ENCODE data around the gene GNAI1. TPM values are rescaled to one million over a fixed set of nuclear protein-coding genes. Genes with fewer than 3 reads are reported as not detected.

GNAI1 gene
- total and polyA plus RNA-seq, 4 donors, result 8.9 to 38.7 (median 20.9) TPM

DNA sequence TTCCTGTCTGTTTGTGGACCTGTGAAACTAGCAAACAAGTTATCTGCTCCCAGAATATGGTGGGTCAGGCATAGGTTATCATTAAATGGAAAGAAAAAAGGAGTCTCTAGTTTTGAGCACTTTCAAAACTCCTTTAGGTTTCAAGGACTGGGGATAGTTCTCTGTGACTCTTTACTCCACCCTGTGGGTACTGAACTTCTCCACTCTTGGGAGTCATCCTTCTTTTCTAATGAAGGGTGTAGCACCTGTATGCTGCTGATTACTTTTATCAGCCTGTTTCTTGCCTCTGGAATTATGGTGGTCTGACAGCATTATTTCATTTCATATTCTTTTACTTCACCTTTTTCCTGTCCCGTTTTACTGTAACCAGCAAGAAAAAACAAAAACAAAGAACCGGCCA, 6.7 kb downstream of the GNAI1 start:
- 95% methylated on average over 2 of the region's 2 CpGs for WGBS
- no peak for DNase-seq (ENCODE audit: low spot score)
- Histone ChIP-seq H3K36me3 (ENCODE audit: control insufficient read depth in 4 of 4, insufficient read depth in 3 of 4, low read depth in 1 of 4, low read length in 3 of 4) (no peaks in the 10 kb centered on the region), H3K9ac (ENCODE audit: low read depth in 1 of 2, low read length in 2 of 2) (no peak overlapping the region), H3K4me1 (ENCODE audit: control insufficient read depth in 4 of 4, insufficient read depth in 4 of 4, low read length in 3 of 4) (peaks cover 11 to 38% (median 33%) of the 10 kb centered on the region in 4 donors), H3K9me3 (ENCODE audit: control insufficient read depth in 4 of 4, low read length in 3 of 4) (no peaks in the 10 kb centered on the region), H3K27ac (ENCODE audit: low read depth in 1 of 2, low read length in 2 of 2) (no peak overlapping the region), H3K27me3 (ENCODE audit: control insufficient read depth in 4 of 4, insufficient read depth in 4 of 4, low read length in 3 of 4) (no peaks in the 10 kb centered on the region), H3K4me3 (ENCODE audit: low read depth in 1 of 3, low read length in 3 of 3) (no peak overlapping the region)
- TF ChIP-seq, protein P1, sequence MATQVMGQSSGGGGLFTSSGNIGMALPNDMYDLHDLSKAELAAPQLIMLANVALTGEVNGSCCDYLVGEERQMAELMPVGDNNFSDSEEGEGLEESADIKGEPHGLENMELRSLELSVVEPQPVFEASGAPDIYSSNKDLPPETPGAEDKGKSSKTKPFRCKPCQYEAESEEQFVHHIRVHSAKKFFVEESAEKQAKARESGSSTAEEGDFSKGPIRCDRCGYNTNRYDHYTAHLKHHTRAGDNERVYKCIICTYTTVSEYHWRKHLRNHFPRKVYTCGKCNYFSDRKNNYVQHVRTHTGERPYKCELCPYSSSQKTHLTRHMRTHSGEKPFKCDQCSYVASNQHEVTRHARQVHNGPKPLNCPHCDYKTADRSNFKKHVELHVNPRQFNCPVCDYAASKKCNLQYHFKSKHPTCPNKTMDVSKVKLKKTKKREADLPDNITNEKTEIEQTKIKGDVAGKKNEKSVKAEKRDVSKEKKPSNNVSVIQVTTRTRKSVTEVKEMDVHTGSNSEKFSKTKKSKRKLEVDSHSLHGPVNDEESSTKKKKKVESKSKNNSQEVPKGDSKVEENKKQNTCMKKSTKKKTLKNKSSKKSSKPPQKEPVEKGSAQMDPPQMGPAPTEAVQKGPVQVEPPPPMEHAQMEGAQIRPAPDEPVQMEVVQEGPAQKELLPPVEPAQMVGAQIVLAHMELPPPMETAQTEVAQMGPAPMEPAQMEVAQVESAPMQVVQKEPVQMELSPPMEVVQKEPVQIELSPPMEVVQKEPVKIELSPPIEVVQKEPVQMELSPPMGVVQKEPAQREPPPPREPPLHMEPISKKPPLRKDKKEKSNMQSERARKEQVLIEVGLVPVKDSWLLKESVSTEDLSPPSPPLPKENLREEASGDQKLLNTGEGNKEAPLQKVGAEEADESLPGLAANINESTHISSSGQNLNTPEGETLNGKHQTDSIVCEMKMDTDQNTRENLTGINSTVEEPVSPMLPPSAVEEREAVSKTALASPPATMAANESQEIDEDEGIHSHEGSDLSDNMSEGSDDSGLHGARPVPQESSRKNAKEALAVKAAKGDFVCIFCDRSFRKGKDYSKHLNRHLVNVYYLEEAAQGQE (IDR thresholded peaks at IDR 0.05), result no peak
- TF ChIP-seq FOXA2 (IDR thresholded peaks at IDR 0.05) (no peak), HNF4A (conservative IDR thresholded peaks at IDR 0.05) (no peak), HNF4G (IDR thresholded peaks at IDR 0.05) (no peak), FOXA1 (IDR thresholded peaks at IDR 0.05) (no peak), NR2F2 (IDR thresholded peaks at IDR 0.05) (no peak), GABPA (IDR thresholded peaks at IDR 0.05 in 1 of 2, conservative IDR thresholded peaks at IDR 0.05 in 1 of 2) (no peak), JUND (IDR thresholded peaks at IDR 0.05) (no peak), EGR1 (IDR thresholded peaks at IDR 0.05; ENCODE audit: low read depth in 2 of 2) (no peak), SP1 (IDR thresholded peaks at IDR 0.05) (no peak), RXRA (IDR thresholded peaks at IDR 0.05) (no peak), YY1 (IDR thresholded peaks at IDR 0.05) (no peak)
- TF ChIP-seq, protein P2, sequence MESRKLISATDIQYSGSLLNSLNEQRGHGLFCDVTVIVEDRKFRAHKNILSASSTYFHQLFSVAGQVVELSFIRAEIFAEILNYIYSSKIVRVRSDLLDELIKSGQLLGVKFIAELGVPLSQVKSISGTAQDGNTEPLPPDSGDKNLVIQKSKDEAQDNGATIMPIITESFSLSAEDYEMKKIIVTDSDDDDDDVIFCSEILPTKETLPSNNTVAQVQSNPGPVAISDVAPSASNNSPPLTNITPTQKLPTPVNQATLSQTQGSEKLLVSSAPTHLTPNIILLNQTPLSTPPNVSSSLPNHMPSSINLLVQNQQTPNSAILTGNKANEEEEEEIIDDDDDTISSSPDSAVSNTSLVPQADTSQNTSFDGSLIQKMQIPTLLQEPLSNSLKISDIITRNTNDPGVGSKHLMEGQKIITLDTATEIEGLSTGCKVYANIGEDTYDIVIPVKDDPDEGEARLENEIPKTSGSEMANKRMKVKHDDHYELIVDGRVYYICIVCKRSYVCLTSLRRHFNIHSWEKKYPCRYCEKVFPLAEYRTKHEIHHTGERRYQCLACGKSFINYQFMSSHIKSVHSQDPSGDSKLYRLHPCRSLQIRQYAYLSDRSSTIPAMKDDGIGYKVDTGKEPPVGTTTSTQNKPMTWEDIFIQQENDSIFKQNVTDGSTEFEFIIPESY (IDR thresholded peaks at IDR 0.05), result no peak
- TF ChIP-seq, protein P3, sequence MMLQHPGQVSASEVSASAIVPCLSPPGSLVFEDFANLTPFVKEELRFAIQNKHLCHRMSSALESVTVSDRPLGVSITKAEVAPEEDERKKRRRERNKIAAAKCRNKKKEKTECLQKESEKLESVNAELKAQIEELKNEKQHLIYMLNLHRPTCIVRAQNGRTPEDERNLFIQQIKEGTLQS (IDR thresholded peaks at IDR 0.05), result no peak
- TF ChIP-seq, protein P4, sequence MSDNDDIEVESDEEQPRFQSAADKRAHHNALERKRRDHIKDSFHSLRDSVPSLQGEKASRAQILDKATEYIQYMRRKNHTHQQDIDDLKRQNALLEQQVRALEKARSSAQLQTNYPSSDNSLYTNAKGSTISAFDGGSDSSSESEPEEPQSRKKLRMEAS (IDR thresholded peaks at IDR 0.05), result no peak

DNA sequence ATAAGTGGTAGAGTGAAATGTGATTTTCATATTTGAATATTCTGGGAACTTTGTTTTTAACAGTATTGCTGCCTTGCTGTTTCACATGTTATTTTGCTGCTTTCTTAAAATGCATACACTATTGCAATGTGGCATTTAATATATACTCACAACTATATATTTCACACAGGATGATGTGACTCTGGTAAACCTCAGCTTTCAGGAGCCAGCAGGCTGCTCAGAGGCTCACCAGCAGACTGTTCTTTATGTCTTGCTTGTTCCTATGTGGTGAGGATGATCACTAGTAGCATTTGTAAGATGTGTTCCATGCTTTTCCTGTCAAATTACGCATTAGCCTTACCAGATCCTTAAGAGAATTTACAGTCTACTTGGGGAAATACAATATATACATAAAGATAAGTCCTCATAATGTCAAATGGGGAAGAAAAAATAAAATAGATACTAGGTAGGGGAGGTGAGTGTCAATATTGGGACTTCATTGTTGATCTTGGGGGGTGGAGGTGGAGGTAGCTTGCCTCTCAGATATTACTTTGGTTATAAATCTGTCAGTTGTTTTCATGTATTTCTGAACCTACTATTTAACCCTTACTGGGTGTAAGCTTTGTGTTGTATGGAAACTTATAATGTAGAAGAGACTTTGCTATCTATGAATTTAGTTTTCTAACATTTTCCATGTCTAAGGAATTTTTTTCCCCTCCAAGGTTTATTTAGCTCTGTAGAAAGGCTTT, 8.4 kb downstream of the GNAI1 start:
- H3K9me3 ChIP-seq (ENCODE audit: control insufficient read depth in 4 of 4, low read length in 3 of 4), result no peaks in the 10 kb centered on the region
- no peak overlapping the region for H3K4me3 ChIP-seq (ENCODE audit: low read depth in 1 of 3, low read length in 3 of 3)
- H3K27ac ChIP-seq (ENCODE audit: low read depth in 1 of 2, low read length in 2 of 2), result no peak overlapping the region
- no peak for DNase-seq (ENCODE audit: low spot score)
- H3K4me1 ChIP-seq (ENCODE audit: control insufficient read depth in 4 of 4, insufficient read depth in 4 of 4, low read length in 3 of 4), result peaks cover 5 to 30% (median 26%) of the 10 kb centered on the region in 4 donors
- H3K36me3 ChIP-seq (ENCODE audit: control insufficient read depth in 4 of 4, insufficient read depth in 3 of 4, low read depth in 1 of 4, low read length in 3 of 4), result no peaks in the 10 kb centered on the region
- no peaks in the 10 kb centered on the region for H3K27me3 ChIP-seq (ENCODE audit: control insufficient read depth in 4 of 4, insufficient read depth in 4 of 4, low read length in 3 of 4)
- no peak overlapping the region for H3K9ac ChIP-seq (ENCODE audit: low read depth in 1 of 2, low read length in 2 of 2)
- 81% methylated on average over 1 of the region's 1 CpG for WGBS
- no peak for TF ChIP-seq SP1 (IDR thresholded peaks at IDR 0.05)
- no peak for TF ChIP-seq NR2F2 (IDR thresholded peaks at IDR 0.05)
- TF ChIP-seq, protein P5, sequence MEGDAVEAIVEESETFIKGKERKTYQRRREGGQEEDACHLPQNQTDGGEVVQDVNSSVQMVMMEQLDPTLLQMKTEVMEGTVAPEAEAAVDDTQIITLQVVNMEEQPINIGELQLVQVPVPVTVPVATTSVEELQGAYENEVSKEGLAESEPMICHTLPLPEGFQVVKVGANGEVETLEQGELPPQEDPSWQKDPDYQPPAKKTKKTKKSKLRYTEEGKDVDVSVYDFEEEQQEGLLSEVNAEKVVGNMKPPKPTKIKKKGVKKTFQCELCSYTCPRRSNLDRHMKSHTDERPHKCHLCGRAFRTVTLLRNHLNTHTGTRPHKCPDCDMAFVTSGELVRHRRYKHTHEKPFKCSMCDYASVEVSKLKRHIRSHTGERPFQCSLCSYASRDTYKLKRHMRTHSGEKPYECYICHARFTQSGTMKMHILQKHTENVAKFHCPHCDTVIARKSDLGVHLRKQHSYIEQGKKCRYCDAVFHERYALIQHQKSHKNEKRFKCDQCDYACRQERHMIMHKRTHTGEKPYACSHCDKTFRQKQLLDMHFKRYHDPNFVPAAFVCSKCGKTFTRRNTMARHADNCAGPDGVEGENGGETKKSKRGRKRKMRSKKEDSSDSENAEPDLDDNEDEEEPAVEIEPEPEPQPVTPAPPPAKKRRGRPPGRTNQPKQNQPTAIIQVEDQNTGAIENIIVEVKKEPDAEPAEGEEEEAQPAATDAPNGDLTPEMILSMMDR (IDR thresholded peaks at IDR 0.05; ENCODE audit: low read depth, low read length, missing input control), result no peak
- TF ChIP-seq, protein P2 (IDR thresholded peaks at IDR 0.05), result no peak
- TF ChIP-seq, protein P1 (IDR thresholded peaks at IDR 0.05), result no peak
- TF ChIP-seq HNF4G (IDR thresholded peaks at IDR 0.05), result no peak
- no peak for TF ChIP-seq TAF1 (conservative IDR thresholded peaks at IDR 0.05)
- TF ChIP-seq, protein P3 (IDR thresholded peaks at IDR 0.05), result no peak
